OCI-LY3 (cell line): ENCODE results near the gene GPR15LG.

ENCODE experiments used
- H2AFZ ChIP-seq: fragments of 200-600, 300-600 bp; shearing (Covaris generic); 2 replicates; pipeline ENCODE4 v1.6.0; 2014; ENCODE audit warnings: antibody characterized with exemption, low read depth, low read length
- H3K27ac ChIP-seq: fragments of 200-600, 300-600 bp; sonication (generic); 2 replicates; pipeline ENCODE4 v1.5.1; 2014; ENCODE audit warnings: mild to moderate bottlenecking, low read length, moderate library complexity, mixed read lengths
- H3K27me3 ChIP-seq: fragments of 200-600, 300-600 bp; sonication (generic); 2 replicates; pipeline ENCODE4 v1.6.1; 2014; ENCODE audit warnings: low read depth, low read length, mixed read lengths
- H3K36me3 ChIP-seq: fragments of 200-600, 300-600 bp; sonication (generic); replicated peaks from 2 replicates; pipeline ENCODE3; 2014; ENCODE audit warnings: low read depth, low read length, mixed read lengths
- H3K4me1 ChIP-seq: fragments of 300-600, 200-600 bp; sonication (generic); 2 replicates; pipeline ENCODE4 v1.6.1; 2014; ENCODE audit warnings: low read length, mixed read lengths
- H3K4me2 ChIP-seq: fragments of 200-600, 300-600 bp; sonication (generic); 2 replicates; pipeline ENCODE4 v1.6.1; 2014; ENCODE audit warnings: low read length, mixed read lengths
- H3K4me3 ChIP-seq: fragments of 300-600, 200-600 bp; sonication (generic); 2 replicates; pipeline ENCODE4 v1.5.1; 2014; ENCODE audit warnings: antibody characterized with exemption, mild to moderate bottlenecking, low read length, moderate library complexity
- H3K79me2 ChIP-seq: fragments of 300-600, 200-600 bp; shearing (Covaris generic); 2 replicates; pipeline ENCODE4 v1.6.1; 2014; ENCODE audit warnings: mild to moderate bottlenecking, low read length, mixed read lengths
- H3K9ac ChIP-seq: fragments of 300-600, 200-600 bp; shearing (Covaris generic); 2 replicates; pipeline ENCODE4 v1.6.0; 2014; ENCODE audit warnings: mild to moderate bottlenecking, low read length, moderate library complexity
- H3K9me3 ChIP-seq: fragments of 200-600, 300-600 bp; shearing (Covaris generic); 2 replicates; pipeline ENCODE4 v1.6.1; 2014; ENCODE audit warnings: low read length, mixed read lengths; ENCODE audit not compliant: insufficient read depth
- H4K20me1 ChIP-seq: fragments of 200-600, 300-600 bp; sonication (generic); 2 replicates; pipeline ENCODE4 v1.6.1; 2016; ENCODE audit warnings: low read length, mixed read lengths; ENCODE audit not compliant: insufficient read depth
- EZH2phosphoT487 ChIP-seq: fragments of 200-600 bp; shearing (Covaris generic); IDR thresholded peaks from 2 replicates; pipeline ENCODE4 v1.6.1; 2018; ENCODE audit warnings: antibody characterized with exemption, mixed run types, low read depth
- TF ChIP-seq, protein P1 (sequence below): fragments of 200-600, 300-600 bp; sonication (generic); IDR thresholded peaks from 2 replicates; pipeline ENCODE4 v1.5.1; 2014; ENCODE audit warnings: antibody characterized with exemption, low read length, low read depth

GPR15LG gene

DNA sequence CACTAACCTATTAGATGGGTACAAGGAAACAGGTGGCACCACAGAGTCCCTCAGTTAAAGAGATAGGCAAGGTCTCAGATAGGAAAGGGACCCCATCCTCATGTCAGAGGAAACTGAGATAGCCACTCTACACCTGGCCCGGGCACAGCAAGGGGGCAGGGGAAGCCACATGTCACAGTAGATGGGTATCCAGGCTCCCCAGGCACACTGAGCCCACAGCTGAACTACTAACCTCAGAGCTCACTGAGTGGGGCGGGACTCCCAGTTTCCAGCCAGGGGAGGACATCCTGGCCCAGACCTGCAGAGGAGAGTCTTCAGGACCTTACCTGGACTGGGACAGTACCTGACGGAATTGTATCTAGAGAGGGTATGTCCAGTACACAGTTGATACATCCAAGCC is 17.0 kb downstream of the GPR15LG start:
- H3K27me3 ChIP-seq = no peaks in the 10 kb centered on the region
- H3K4me2 ChIP-seq = no peak overlapping the region
- H3K9me3 ChIP-seq = no peaks in the 10 kb centered on the region
- H3K4me3 ChIP-seq = no peak overlapping the region
- no peaks in the 10 kb centered on the region for H3K79me2 ChIP-seq
- H3K36me3 ChIP-seq = no peaks in the 10 kb centered on the region
- H3K9ac ChIP-seq = no peak overlapping the region
- no peaks in the 10 kb centered on the region for H3K4me1 ChIP-seq
- H4K20me1 ChIP-seq = no peaks in the 10 kb centered on the region
- no peak overlapping the region for H3K27ac ChIP-seq
- TF ChIP-seq EZH2phosphoT487 = no peak
- TF ChIP-seq, protein P1, sequence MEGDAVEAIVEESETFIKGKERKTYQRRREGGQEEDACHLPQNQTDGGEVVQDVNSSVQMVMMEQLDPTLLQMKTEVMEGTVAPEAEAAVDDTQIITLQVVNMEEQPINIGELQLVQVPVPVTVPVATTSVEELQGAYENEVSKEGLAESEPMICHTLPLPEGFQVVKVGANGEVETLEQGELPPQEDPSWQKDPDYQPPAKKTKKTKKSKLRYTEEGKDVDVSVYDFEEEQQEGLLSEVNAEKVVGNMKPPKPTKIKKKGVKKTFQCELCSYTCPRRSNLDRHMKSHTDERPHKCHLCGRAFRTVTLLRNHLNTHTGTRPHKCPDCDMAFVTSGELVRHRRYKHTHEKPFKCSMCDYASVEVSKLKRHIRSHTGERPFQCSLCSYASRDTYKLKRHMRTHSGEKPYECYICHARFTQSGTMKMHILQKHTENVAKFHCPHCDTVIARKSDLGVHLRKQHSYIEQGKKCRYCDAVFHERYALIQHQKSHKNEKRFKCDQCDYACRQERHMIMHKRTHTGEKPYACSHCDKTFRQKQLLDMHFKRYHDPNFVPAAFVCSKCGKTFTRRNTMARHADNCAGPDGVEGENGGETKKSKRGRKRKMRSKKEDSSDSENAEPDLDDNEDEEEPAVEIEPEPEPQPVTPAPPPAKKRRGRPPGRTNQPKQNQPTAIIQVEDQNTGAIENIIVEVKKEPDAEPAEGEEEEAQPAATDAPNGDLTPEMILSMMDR = no peak
- no peak overlapping the region for H2AFZ ChIP-seq

DNA sequence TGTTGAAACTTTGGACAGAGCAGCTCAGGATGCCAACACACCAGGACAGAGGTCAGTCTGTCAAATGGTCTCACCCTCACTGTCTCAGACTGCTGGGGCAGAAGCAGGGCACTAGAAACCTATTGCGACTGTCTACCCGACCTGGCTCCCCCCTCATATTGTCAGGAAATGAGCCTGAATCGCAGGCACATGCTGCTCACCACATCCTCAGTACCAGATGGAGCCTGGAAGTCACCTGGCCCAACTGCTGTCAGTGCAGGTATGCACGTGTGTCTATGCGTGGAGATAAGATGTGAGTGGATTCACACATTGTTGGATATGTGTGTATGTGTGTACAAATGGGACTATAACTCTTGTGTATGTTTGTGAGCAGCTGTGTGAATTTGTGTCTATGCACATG is 17.5 kb downstream of the GPR15LG start:
- Histone ChIP-seq H3K9ac (no peak overlapping the region), H3K4me2 (no peak overlapping the region), H4K20me1 (no peaks in the 10 kb centered on the region), H3K9me3 (no peaks in the 10 kb centered on the region), H3K27me3 (no peaks in the 10 kb centered on the region), H3K27ac (no peak overlapping the region), H2AFZ (no peak overlapping the region), H3K4me1 (peaks cover 4% of the 10 kb centered on the region; the same call in 1 of the 2 replicates), H3K4me3 (no peak overlapping the region), H3K79me2 (no peaks in the 10 kb centered on the region), H3K36me3 (no peaks in the 10 kb centered on the region)
- TF ChIP-seq, protein P1 = no peak
- no peak for TF ChIP-seq EZH2phosphoT487

DNA sequence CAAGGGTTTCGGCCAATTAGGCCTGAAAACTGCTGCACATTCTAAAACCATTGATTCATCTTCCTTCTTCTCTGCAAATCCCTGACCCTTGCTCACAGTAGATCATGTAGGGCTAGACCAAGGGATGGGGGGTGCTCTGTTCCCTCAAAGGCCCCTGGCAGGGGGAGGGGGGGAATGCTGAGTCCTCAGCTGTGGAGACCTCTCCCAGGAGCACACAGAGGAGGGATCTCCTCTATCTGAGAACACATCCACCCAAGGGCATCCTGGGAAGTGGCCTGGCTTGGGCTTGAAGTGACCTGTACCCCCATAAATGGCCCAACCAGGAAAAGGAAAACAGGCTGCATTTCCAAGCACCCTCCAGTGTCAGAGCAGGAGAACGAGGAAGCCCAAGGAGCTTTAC is 19.7 kb downstream of the GPR15LG start:
- Histone ChIP-seq H3K27ac (no peak overlapping the region), H2AFZ (no peak overlapping the region), H4K20me1 (no peaks in the 10 kb centered on the region), H3K36me3 (no peaks in the 10 kb centered on the region), H3K27me3 (no peaks in the 10 kb centered on the region), H3K4me1 (peaks cover 4% of the 10 kb centered on the region; the same call in 1 of the 2 replicates), H3K9me3 (no peaks in the 10 kb centered on the region), H3K9ac (no peak overlapping the region), H3K79me2 (no peaks in the 10 kb centered on the region), H3K4me3 (no peak overlapping the region), H3K4me2 (no peak overlapping the region)
- TF ChIP-seq EZH2phosphoT487 = no peak
- TF ChIP-seq, protein P1 = no peak

DNA sequence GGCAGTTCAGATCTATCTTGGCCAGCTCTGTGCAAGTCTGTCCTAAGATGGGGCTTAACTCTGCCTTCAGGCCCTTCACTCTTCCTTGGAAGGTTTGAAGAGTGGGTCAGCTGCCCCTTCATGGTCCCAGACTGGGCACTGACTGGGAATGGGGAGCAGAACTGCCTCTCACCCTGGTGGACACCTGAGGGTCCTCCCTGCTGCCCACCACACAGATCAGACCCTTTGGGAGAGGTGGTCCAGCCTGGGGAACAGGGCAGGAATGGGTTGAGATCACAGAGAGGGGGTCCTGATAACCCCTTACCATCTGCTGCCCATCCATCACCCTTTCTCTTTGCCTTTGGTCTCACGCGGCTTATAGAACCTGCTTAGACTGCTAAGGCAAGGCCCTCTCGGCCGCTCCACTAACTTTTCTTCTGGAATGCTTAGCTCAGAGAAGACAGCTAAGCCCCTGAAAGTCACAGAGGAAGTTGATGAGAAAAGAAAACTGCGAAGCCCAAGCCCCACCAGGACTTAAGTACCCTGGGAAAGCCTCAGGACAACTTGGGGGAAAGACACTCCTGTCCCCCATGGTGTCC is 20.3 kb downstream of the GPR15LG start:
- peak overlapping the region; percentile 56 for H3K4me2 ChIP-seq
- H3K4me3 ChIP-seq = peak overlapping the region; percentile 57
- H2AFZ ChIP-seq = no peak overlapping the region

More for the DNA sequence above, 20.3 kb downstream of the GPR15LG start:
- Histone ChIP-seq H3K9ac (no peak overlapping the region), H3K79me2 (no peaks in the 10 kb centered on the region), H3K4me1 (peaks cover 4% of the 10 kb centered on the region; the same call in 1 of the 2 replicates), H3K27me3 (no peaks in the 10 kb centered on the region), H3K9me3 (no peaks in the 10 kb centered on the region), H3K27ac (no peak overlapping the region), H4K20me1 (no peaks in the 10 kb centered on the region), H3K36me3 (no peaks in the 10 kb centered on the region)
- no peak for TF ChIP-seq EZH2phosphoT487
- TF ChIP-seq, protein P1 = no peak
